Measurements from ENCODE around the gene HNF1B. TPM values are rescaled to one million over a fixed set of nuclear protein-coding genes. Genes with fewer than 3 reads are reported as not detected.

HNF1B gene
- total and polyA plus RNA-seq, 2 donors (not counting 3 experiments of a cell fraction or from before 2014, with no cell fraction given) = not detected

DNA sequence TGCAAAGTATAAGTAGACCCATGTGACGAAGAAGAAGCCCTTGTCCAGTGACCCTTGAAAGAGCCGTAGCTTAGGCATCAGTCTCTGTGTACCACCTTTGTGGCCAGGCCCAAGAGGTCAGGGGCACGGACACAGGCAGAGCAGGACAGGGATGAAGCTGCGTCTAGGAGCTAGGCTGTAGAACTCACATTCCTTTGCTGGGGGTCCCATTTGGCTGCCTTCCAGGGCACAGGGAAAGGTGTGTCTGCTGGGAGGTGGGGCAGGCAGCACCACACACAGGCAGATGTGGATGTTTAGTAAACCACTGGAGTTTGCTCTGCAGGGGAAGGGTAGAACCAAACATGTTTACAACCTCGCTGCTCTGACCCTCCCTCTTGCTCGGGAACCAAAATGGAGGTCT is 33.7 kb downstream of the HNF1B start:
- H3K9me1 ChIP-seq (replicated peaks; ENCODE audit: control insufficient read depth, extremely low read depth, insufficient read depth, low read length) = no peaks in the 10 kb centered on the region
- no peak overlapping the region for H3K4me3 ChIP-seq (replicated peaks in 1 of 3; ENCODE audit: insufficient read depth in 1 of 3, low read depth in 1 of 3, low read length in 3 of 3)
- no peaks in the 10 kb centered on the region for H3K9me3 ChIP-seq (replicated peaks; ENCODE audit: control insufficient read depth, insufficient read depth, low read length)
- H3K4me1 ChIP-seq (ENCODE audit: control insufficient read depth, extremely low read depth, insufficient read depth, low read length) = peaks cover 3% of the 10 kb centered on the region
- ChIA-PET CTCF (interaction anchor here (1.4 to 1.6 kb wide), 4 partner anchors 9 to 133 kb away, joined by 3 to 6 read pairs (median 5); no protein-coding TSS in a partner anchor), POLR2A (no interaction called here)
- H3K9ac ChIP-seq (replicated peaks; ENCODE audit: extremely low read depth, insufficient read depth, low read length) = no peak overlapping the region
- DNase-seq (ENCODE audit: low read depth, low spot score) = no peak
- no peaks in the 10 kb centered on the region for H4K20me1 ChIP-seq (replicated peaks; ENCODE audit: control insufficient read depth, extremely low read depth, insufficient read depth, low read length)
- BruUV-seq (replicated peaks) = no TSS peak
- H3K4me2 ChIP-seq (ENCODE audit: insufficient read depth, low read length) = no peak overlapping the region
- FAIRE-seq = no peak
- dilution Hi-C loops (cut with MboI; ENCODE audit: extremely low pct_ligation_motif_present, low sequenced_read_pairs) (no loop called here), intact Hi-C loops (cut with micrococcal nuclease) (loop anchor here (2.0 kb wide), 1 partner anchor 62 kb away; no protein-coding TSS in a partner anchor)
- no peaks in the 10 kb centered on the region for H3K36me3 ChIP-seq (ENCODE audit: control insufficient read depth in 2 of 2, extremely low read depth in 1 of 2, insufficient read depth in 2 of 2, low read length in 2 of 2)
- TF ChIP-seq JUN (IDR thresholded peaks at IDR 0.05; ENCODE audit: borderline replicate concordance, insufficient read depth, insufficient read length, low read depth) (no peak), EZH2 (IDR thresholded peaks at IDR 0.05; ENCODE audit: borderline replicate concordance, low read depth, low read length, severe bottlenecking) (no peak), GATA2 (IDR thresholded peaks at IDR 0.05; ENCODE audit: insufficient read depth, insufficient read length, low read depth, low read length) (no peak), POLR2A (IDR thresholded peaks at IDR 0.05; ENCODE audit: low read depth, low read length) (no peak), MAX (IDR thresholded peaks at IDR 0.05; ENCODE audit: insufficient read depth, insufficient read length) (no peak), FOS (IDR thresholded peaks at IDR 0.05; ENCODE audit: borderline replicate concordance, insufficient read depth, low read length) (no peak), POLR2AphosphoS5 (IDR thresholded peaks at IDR 0.05; ENCODE audit: insufficient read depth, low read depth, low read length) (no peak), MYC (IDR thresholded peaks at IDR 0.05; ENCODE audit: low read depth, low read length) (no peak)
- TF ChIP-seq, protein P1, sequence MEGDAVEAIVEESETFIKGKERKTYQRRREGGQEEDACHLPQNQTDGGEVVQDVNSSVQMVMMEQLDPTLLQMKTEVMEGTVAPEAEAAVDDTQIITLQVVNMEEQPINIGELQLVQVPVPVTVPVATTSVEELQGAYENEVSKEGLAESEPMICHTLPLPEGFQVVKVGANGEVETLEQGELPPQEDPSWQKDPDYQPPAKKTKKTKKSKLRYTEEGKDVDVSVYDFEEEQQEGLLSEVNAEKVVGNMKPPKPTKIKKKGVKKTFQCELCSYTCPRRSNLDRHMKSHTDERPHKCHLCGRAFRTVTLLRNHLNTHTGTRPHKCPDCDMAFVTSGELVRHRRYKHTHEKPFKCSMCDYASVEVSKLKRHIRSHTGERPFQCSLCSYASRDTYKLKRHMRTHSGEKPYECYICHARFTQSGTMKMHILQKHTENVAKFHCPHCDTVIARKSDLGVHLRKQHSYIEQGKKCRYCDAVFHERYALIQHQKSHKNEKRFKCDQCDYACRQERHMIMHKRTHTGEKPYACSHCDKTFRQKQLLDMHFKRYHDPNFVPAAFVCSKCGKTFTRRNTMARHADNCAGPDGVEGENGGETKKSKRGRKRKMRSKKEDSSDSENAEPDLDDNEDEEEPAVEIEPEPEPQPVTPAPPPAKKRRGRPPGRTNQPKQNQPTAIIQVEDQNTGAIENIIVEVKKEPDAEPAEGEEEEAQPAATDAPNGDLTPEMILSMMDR (IDR thresholded peaks at IDR 0.05; ENCODE audit: extremely low read depth in 1 of 2, insufficient read depth in 1 of 2, low read depth in 1 of 2, low read length in 2 of 2) = no peak
- H2AFZ ChIP-seq (ENCODE audit: low read depth, low read length) = no peak overlapping the region
- H3K27me3 ChIP-seq (ENCODE audit: control insufficient read depth in 2 of 2, insufficient read depth in 2 of 2, low read length in 2 of 2) = peaks cover 18% of the 10 kb centered on the region in 2 experiments
- no peak overlapping the region for H3K27ac ChIP-seq (ENCODE audit: insufficient read depth, low read depth, low read length)
- H3K79me2 ChIP-seq (ENCODE audit: control insufficient read depth, insufficient read depth, low read length) = no peaks in the 10 kb centered on the region

Measured in endothelial cell of umbilical vein (primary cell).